Measurements from ENCODE around the gene ZDHHC16. TPM values are rescaled to one million over a fixed set of nuclear protein-coding genes. Genes with fewer than 3 reads are reported as not detected.
"Not testable (repeated sequence)": the region's sequence is repeated elsewhere in the genome, so short reads cannot be mapped to it uniquely, and the experiment has no call there.

ZDHHC16 gene
- total RNA-seq, 1 experiment from 2014 or later, result 43.5 TPM

DNA sequence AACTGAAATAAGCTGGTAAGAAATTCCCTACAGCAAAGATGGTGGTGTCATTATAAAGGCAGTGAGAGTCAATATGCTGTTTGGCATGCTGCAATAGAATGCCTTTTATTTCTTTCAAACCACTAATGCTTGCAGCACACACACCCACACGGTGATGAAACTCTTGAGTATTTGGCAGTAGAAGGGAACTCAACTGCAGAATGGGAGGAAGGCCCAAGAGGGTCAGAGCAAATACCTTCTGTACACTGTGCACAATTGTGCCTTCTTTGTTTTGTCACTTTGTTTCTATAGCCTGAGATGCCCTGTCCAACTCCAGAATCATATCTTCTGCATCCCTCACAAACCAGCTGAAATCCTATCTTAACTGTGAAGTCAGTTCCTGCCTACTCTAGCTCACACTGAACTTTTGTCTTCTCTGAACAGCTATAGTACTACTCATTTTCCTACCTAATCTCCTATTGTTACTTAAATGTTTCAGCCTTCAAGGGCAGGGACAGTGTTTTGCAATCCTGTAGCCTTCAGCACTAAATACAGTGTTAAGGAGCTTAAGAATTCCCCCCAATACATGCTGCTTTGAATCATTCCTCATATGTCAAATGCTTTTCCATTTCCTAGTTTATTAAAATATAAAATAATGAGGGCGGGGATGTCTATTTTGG is 30.1 kb downstream of the ZDHHC16 start:
- peaks cover 80% of the 10 kb centered on the region for H3K36me3 Mint-ChIP-seq (ENCODE audit: insufficient read depth, unreplicated experiment)
- no peaks in the 10 kb centered on the region for H3K4me1 Mint-ChIP-seq (ENCODE audit: low read depth, unreplicated experiment)
- no TSS peak for BruUV-seq (replicated peaks)
- no peak overlapping the region for H3K4me3 Mint-ChIP-seq (ENCODE audit: unreplicated experiment)
- H3K36me3 ChIP-seq (ENCODE audit: control insufficient read depth, insufficient read depth, low read length), result peaks cover 6% of the 10 kb centered on the region
- no peaks in the 10 kb centered on the region for H3K27me3 ChIP-seq (replicated peaks; ENCODE audit: control insufficient read depth, insufficient read depth, low read length)
- TF ChIP-seq, protein P1, sequence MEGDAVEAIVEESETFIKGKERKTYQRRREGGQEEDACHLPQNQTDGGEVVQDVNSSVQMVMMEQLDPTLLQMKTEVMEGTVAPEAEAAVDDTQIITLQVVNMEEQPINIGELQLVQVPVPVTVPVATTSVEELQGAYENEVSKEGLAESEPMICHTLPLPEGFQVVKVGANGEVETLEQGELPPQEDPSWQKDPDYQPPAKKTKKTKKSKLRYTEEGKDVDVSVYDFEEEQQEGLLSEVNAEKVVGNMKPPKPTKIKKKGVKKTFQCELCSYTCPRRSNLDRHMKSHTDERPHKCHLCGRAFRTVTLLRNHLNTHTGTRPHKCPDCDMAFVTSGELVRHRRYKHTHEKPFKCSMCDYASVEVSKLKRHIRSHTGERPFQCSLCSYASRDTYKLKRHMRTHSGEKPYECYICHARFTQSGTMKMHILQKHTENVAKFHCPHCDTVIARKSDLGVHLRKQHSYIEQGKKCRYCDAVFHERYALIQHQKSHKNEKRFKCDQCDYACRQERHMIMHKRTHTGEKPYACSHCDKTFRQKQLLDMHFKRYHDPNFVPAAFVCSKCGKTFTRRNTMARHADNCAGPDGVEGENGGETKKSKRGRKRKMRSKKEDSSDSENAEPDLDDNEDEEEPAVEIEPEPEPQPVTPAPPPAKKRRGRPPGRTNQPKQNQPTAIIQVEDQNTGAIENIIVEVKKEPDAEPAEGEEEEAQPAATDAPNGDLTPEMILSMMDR (IDR thresholded peaks at IDR 0.05; ENCODE audit: insufficient read depth in 1 of 2, low read depth in 1 of 2, low read length in 1 of 2, severe bottlenecking in 1 of 2, unreplicated experiment in 1 of 2), result no peak
- intact Hi-C loops (cut with micrococcal nuclease; ENCODE audit: unreplicated experiment), result no loop called here
- no peak overlapping the region for H3K4me3 ChIP-seq (ENCODE audit: low read depth, low read length)
- DNase-seq, result no peak
- H3K9me3 ChIP-seq, result no peaks in the 10 kb centered on the region
- no peaks in the 10 kb centered on the region for H3K27me3 Mint-ChIP-seq (ENCODE audit: insufficient read depth, unreplicated experiment)
- no peaks in the 10 kb centered on the region for H3K9me3 Mint-ChIP-seq (ENCODE audit: unreplicated experiment)
- CTCF ChIA-PET, result interaction anchor here (0.6 kb wide), 1 partner anchor 8 kb away, joined by 3 read pairs; no protein-coding TSS in a partner anchor
- no peak overlapping the region for H3K27ac Mint-ChIP-seq (ENCODE audit: unreplicated experiment)
- H3K4me1 ChIP-seq, result no peaks in the 10 kb centered on the region
- POLR2A ChIA-PET, result interaction anchor here (0.5 kb wide), 1 partner anchor 37 kb away, joined by 4 read pairs; no protein-coding TSS in a partner anchor

DNA sequence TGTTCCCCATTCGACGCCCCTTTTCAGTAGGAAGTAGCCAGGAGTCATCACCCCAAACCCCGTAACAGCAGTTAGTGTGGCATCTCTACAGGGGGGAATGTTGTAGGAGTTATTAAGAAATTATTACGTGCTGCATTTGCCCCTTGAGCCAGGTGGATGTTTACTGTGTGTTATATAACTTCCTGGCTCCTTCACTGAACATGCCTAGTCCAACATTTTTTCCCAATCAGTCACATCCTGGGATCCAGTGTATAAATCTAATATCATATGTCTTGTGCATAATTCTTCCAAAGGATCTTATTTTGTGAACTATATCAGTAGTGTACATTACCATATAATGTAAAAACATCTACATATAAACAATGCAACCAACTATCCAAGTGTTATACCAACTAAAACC is 33.4 kb downstream of the ZDHHC16 start:
- H3K4me3 ChIP-seq (ENCODE audit: low read depth, low read length); H3K4me1 ChIP-seq; H3K27me3 Mint-ChIP-seq (ENCODE audit: insufficient read depth, unreplicated experiment); H3K9me3 Mint-ChIP-seq (ENCODE audit: unreplicated experiment); H3K4me3 Mint-ChIP-seq (ENCODE audit: unreplicated experiment); intact Hi-C loops (cut with micrococcal nuclease; ENCODE audit: unreplicated experiment); H3K27ac Mint-ChIP-seq (ENCODE audit: unreplicated experiment); H3K36me3 ChIP-seq (ENCODE audit: control insufficient read depth, insufficient read depth, low read length); H3K27me3 ChIP-seq (replicated peaks; ENCODE audit: control insufficient read depth, insufficient read depth, low read length); POLR2A ChIA-PET; CTCF ChIA-PET; H3K9me3 ChIP-seq; DNase-seq; BruUV-seq (replicated peaks); H3K4me1 Mint-ChIP-seq (ENCODE audit: low read depth, unreplicated experiment): not testable (repeated sequence)
- H3K36me3 Mint-ChIP-seq (ENCODE audit: insufficient read depth, unreplicated experiment), result peaks cover 67% of the 10 kb centered on the region

DNA sequence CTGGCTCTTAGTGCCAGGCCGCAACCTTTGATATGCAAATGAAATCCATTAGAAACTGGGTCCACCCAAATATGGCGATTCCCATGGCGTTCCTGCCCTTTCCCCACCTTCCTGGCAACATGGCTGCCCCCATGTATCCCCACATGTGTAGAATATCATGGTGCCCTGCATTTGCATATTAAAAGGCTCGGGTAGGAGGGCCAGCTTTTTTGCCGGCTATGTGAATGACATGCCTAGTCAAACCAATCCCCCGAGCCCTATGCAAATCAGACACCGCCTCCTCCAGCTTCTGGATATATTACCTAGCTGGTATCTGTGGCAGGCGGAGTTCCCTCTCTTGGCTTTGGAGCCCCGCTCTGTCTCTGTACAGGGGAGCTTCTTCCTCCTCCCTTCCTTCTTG is 34.0 kb downstream of the ZDHHC16 start:
- Mint-ChIP-seq H3K9me3 (ENCODE audit: unreplicated experiment) (no peaks in the 10 kb centered on the region), H3K4me3 (ENCODE audit: unreplicated experiment) (no peak overlapping the region), H3K27me3 (ENCODE audit: insufficient read depth, unreplicated experiment) (no peaks in the 10 kb centered on the region), H3K4me1 (ENCODE audit: low read depth, unreplicated experiment) (no peaks in the 10 kb centered on the region), H3K36me3 (ENCODE audit: insufficient read depth, unreplicated experiment) (peaks cover 66% of the 10 kb centered on the region), H3K27ac (ENCODE audit: unreplicated experiment) (no peak overlapping the region)
- Histone ChIP-seq H3K4me1 (no peaks in the 10 kb centered on the region), H3K4me3 (ENCODE audit: low read depth, low read length) (no peak overlapping the region), H3K9me3 (no peaks in the 10 kb centered on the region), H3K27me3 (replicated peaks; ENCODE audit: control insufficient read depth, insufficient read depth, low read length) (no peaks in the 10 kb centered on the region), H3K36me3 (ENCODE audit: control insufficient read depth, insufficient read depth, low read length) (peaks cover 6% of the 10 kb centered on the region)
- ChIA-PET POLR2A (no interaction called here), CTCF (no interaction called here)
- BruUV-seq (replicated peaks), result no TSS peak
- DNase-seq, result no peak
- TF ChIP-seq, protein P1 (IDR thresholded peaks at IDR 0.05; ENCODE audit: insufficient read depth in 1 of 2, low read depth in 1 of 2, low read length in 1 of 2, severe bottlenecking in 1 of 2, unreplicated experiment in 1 of 2), result no peak
- intact Hi-C loops (cut with micrococcal nuclease; ENCODE audit: unreplicated experiment), result no loop called here

Data from Caco-2 (cell line).